Fibroblast of the aortic adventitia (primary cell): ENCODE measurements around the gene ERVK3-1. TPM values are rescaled to one million over a fixed set of nuclear protein-coding genes. Genes with fewer than 3 reads are reported as not detected.

Experiments
- DNase-seq: peaks from one replicate; pipeline ENCODE4 v3.0.0-alpha.2; 2010; ENCODE audit warnings: low read depth
- H3K4me3 ChIP-seq: 2 replicates; pipeline ENCODE4 v1.5.1; 2011; ENCODE audit warnings: low read depth, mild to moderate bottlenecking, control low read depth, low read length, moderate library complexity
- total RNA-seq: library from RNA; depleted of rRNA; stranded (reverse); fragments of >200 nt; gene quantifications from 2 replicates; pipeline ENCODE4 v1.2.3, GENCODE V29; 2012; ENCODE audit warnings: low replicate concordance
- TF ChIP-seq, protein P1 (sequence below): IDR thresholded peaks from 2 replicates; pipeline ENCODE4 v1.5.1; 2011; ENCODE audit warnings: mild to moderate bottlenecking, low read length, control low read depth, inconsistent platforms; ENCODE audit not compliant: insufficient read depth

Gene ERVK3-1
- total RNA-seq, 1 donor, result 41.1 TPM

DNA sequence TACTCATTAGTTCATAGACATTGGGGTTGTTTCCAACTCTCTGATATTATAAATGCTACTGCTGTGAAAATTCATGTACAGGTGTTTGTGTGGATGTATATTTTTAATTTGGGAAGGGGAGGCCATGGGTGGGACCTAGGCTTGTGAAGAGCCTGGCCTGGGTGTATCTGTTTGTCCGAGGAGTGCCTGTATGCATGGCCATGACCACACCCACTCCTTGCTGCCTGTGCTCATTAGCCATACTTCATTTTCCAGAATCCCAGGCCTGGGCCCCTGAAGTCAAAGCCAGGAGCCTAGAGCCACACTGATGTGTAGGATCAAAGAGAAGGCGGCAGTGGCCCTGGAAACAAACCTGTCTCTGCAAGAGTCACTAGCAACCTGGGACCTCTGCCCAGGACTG is 10.4 kb downstream of the ERVK3-1 start:
- DNase-seq, result no peak
- H3K4me3 ChIP-seq, result no peak overlapping the region
- TF ChIP-seq, protein P1, sequence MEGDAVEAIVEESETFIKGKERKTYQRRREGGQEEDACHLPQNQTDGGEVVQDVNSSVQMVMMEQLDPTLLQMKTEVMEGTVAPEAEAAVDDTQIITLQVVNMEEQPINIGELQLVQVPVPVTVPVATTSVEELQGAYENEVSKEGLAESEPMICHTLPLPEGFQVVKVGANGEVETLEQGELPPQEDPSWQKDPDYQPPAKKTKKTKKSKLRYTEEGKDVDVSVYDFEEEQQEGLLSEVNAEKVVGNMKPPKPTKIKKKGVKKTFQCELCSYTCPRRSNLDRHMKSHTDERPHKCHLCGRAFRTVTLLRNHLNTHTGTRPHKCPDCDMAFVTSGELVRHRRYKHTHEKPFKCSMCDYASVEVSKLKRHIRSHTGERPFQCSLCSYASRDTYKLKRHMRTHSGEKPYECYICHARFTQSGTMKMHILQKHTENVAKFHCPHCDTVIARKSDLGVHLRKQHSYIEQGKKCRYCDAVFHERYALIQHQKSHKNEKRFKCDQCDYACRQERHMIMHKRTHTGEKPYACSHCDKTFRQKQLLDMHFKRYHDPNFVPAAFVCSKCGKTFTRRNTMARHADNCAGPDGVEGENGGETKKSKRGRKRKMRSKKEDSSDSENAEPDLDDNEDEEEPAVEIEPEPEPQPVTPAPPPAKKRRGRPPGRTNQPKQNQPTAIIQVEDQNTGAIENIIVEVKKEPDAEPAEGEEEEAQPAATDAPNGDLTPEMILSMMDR, result no peak

DNA sequence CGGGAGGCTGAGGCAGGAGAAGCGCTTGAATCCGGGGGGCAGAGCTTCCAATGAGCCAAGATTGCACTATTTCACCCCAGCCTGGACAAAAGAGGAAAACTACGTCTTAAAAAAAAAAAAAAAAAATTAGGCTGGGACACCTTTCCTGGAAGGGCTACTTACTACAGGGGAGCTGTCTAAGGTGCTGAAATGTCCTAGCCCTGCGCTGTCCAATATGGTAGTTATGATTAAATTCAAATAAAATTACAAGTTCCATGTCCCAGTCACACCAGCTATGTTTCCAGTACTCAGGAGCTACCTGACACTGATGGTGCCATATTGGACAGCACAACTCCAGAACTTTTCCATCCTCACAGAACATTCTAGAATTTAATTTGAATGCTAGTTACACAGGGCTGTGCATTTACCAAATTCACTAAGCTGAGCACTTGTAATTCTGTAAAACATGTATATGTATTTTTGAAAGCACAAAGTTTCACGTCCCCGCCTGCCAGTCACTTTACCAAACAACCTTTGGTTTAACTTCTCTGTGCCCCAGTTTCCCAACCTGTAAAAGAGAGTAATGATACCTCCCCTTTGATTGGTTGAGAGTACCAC is 12.4 kb downstream of the ERVK3-1 start:
- peak; percentile 62 for DNase-seq
- no peak overlapping the region for H3K4me3 ChIP-seq
- TF ChIP-seq, protein P1, result no peak

DNA sequence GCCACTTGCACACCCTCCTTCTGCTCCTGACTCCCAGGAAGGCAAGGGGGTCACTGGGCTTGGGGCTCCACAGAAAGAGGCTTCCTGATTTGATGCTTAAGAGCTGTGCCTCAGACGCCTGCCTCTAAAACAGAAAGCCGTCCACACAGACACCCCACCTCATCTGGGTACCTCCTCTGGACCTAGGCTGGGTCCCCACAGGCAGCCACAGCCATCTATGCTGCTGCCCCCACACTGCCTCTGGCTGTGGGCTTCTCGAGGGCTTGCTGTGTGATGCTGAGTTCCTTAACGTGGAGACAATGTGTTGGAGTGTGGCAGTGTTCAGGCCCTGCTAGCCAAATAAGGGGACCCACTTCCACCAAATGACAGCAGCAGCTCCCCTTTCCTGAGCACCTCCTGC is 13.1 kb downstream of the ERVK3-1 start:
- TF ChIP-seq, protein P1, result no peak
- no peak overlapping the region for H3K4me3 ChIP-seq
- DNase-seq, result no peak

DNA sequence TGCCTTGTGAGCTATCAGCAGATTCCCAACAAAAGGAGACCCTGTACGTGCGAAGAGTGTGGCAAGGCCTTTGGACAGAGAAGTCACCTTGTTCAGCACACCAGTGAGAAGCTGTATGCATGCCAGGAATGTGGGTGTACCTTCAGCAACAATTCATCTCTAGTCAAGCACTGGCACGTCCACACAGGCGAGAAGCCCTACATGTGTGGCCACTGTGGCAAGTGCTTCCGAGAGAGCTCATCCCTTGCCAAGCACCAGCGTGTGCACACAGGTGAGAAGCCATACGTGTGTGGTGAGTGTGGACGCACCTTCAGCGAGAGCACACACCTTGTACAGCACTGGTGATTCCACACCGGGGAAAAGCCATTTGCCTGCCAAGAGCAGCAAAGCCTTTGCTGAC is 14.1 kb downstream of the ERVK3-1 start:
- no peak overlapping the region for H3K4me3 ChIP-seq
- TF ChIP-seq, protein P1, result no peak
- DNase-seq, result no peak

DNA sequence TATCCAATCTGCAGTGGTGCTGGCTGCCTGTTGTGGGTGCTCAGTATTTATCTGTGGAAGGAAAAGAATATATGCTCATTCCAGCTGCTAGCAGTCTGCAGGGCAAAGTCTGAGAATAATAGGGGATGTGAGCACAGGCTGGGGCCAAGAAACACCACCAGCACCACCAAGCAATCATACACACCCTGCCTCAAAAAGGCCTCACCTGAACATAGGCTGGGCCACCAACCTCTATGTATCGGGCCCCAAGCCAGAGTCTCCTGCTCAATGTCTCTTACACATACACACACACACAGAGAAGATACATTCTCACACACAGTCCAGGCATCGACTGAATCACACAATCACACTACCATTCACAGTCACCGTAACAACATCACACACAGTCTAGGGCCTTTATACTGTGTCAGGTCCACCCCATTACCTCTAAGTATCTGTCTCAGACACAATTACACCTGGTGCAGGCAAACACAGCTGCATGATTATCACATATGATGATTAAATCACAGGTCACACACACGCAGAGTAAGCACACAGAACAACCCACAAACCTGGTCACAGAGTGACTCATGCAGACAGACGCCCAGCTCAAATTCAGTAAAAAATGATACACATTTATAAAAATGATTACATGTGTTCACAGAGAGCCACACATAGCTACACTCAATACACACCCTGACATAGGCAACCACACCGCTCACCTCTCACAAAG is 20.3 kb downstream of the ERVK3-1 start:
- peak overlapping the region; percentile 78 for H3K4me3 ChIP-seq
- TF ChIP-seq, protein P1, result no peak
- no peak for DNase-seq

DNA sequence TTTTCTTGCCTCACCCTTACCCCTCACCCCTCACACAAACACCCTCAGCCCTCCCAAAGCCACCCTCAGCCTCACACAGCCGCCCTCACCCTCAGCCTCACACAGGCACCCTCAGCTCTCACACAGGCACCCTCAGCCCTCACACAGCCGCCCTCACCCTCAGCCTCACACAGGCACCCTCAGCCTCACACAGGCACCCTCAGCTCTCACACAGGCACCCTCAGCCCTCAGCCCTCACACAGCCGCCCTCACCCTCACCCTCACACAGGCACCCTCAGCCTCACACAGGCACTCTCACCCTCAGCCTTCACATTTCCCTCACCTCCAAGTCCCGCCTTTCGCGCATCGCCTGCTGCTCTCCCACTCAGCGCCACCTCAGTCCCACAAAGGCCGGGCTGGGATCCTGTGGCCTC is 21.3 kb downstream of the ERVK3-1 start:
- TF ChIP-seq, protein P1, result no peak
- no peak for DNase-seq
- peak overlapping the region; percentile 78 for H3K4me3 ChIP-seq
